Spleen (tissue), 11 donors: ENCODE results near the gene TGFBRAP1. TPM values are rescaled to one million over a fixed set of nuclear protein-coding genes. Genes with fewer than 3 reads are reported as not detected.

Source experiments
- DNase-seq: peaks from one replicate; pipeline ENCODE4 v3.0.0-alpha.2; 2020
- H3K27ac ChIP-seq, 8 donors: fragments of 200-600 bp; sonication (generic) in 7 of 8; 1 replicate in 4 of 8; 2 replicates in 4 of 8; pipeline versions ENCODE4 v1.5.0 to v1.8.0; 2016 to 2021; ENCODE audit warnings: inconsistent platforms in 4 of 8, mild to moderate bottlenecking in 4 of 8, moderate library complexity in 1 of 8
- H3K27me3 ChIP-seq, 7 donors: fragments of 200-600 bp; sonication (generic) in 6 of 7; replicated peaks in 1 of 7; 1 replicate in 4 of 7; 2 replicates in 3 of 7; pipeline versions ENCODE4 v1.5.0 to v1.8.0; 2016 to 2021; ENCODE audit warnings: inconsistent platforms in 3 of 7, mild to moderate bottlenecking in 1 of 7
- H3K36me3 ChIP-seq, 6 donors: fragments of 200-600 bp; sonication (generic) in 5 of 6; 1 replicate in 4 of 6; 2 replicates in 2 of 6; pipeline versions ENCODE4 v1.5.0 to v1.8.0; 2016 to 2021; ENCODE audit warnings: inconsistent platforms in 2 of 6
- H3K4me1 ChIP-seq, 6 donors: fragments of 200-600 bp; sonication (generic) in 5 of 6; 1 replicate in 3 of 6; 2 replicates in 3 of 6; pipeline versions ENCODE4 v1.5.0 to v1.8.0; 2016 to 2021; ENCODE audit warnings: inconsistent platforms in 3 of 6
- H3K4me3 ChIP-seq, 8 donors: fragments of 200-600 bp; sonication (generic) in 7 of 8; 1 replicate in 4 of 8; 2 replicates in 4 of 8; pipeline versions ENCODE4 v1.5.0 to v1.8.0; 2016 to 2021; ENCODE audit warnings: inconsistent platforms in 4 of 8, mild to moderate bottlenecking in 4 of 8, moderate library complexity in 2 of 8
- H3K9me3 ChIP-seq, 8 donors: fragments of 200-600 bp; sonication (generic) in 7 of 8; 1 replicate in 4 of 8; 2 replicates in 4 of 8; pipeline versions ENCODE4 v1.5.0 to v1.8.0; 2016 to 2021; ENCODE audit warnings: inconsistent platforms in 4 of 8
- CTCF ChIP-seq, 11 experiments: fragments of 200-600 bp in 7 of 11; fragments of 450-650 bp in 4 of 11; sonication (generic) in 4 of 11; IDR thresholded peaks in 8 of 11; conservative IDR thresholded peaks in 3 of 11; 1 replicate in 7 of 11; 2 replicates in 4 of 11; pipeline versions ENCODE4 v1.4.0 to v1.8.0; 2016 to 2021; ENCODE audit warnings: antibody characterized with exemption in 11 of 11, inconsistent platforms in 4 of 11, mild to moderate bottlenecking in 1 of 11
- POLR2A ChIP-seq, 3 donors: fragments of 450-650 bp; IDR thresholded peaks; one replicate each; pipeline ENCODE4 v1.5.1; 2017; ENCODE audit warnings: antibody characterized with exemption in 3 of 3, mild to moderate bottlenecking in 1 of 3
- POLR2AphosphoS5 ChIP-seq, 3 donors: sonication (generic); formaldehyde crosslinking; IDR thresholded peaks; one replicate each; pipeline ENCODE4 v1.5.1; 2017; ENCODE audit warnings: antibody characterized with exemption in 3 of 3
- WGBS, 5 donors: extraction: QIAGEN DNeasy Blood & Tissue Kit in 3 of 5; methylation state at CpG; one replicate each; pipeline versions ENCODE4 v1.1.5 to v1.1.7; 2013 to 2018; 5-methylcytosine and 5-hydroxymethylcytosine counted together
- intact Hi-C: fragments of 100-400 bp; cut with DNase I; formaldehyde crosslinking; loops from one replicate; pipeline ENCODE4 v1.15.0; 2023; ENCODE audit warnings: low total_unique reads
- polyA plus RNA-seq, 3 donors: library from polyadenylated mRNA; stranded (reverse); fragments of 200-250 nt; gene quantifications; one replicate each; pipeline ENCODE4 v1.2.1, GENCODE V29; 2013
- total RNA-seq, 7 donors: library from RNA; depleted of rRNA in 3 of 7; stranded (reverse); fragments of >200 nt in 3 of 7; fragmentation: NEBNext Ultra II Directional in 4 of 7; extraction: Animal tissue kit (Norgen Biotek cat#: 25700) in 4 of 7; gene quantifications; one replicate each; pipeline versions ENCODE4 v1.1.0 to v1.2.1, GENCODE V29; 2016 to 2021
- donor health status: healthy with polysubstance abuse.
- donor health status: DM: no; HTN: no; CAD: no; lungs with moderate emphysema.
- donor health status: DM: no; HTN: no; CAD: no.
- donor health status: Bipolar disorder and iron deficiency.
- donor health status: healthy.
- donor health status: DM: no; HTN: no; CAD: no.
- donor health status: DM: yes; HTN: yes; CAD: no.

Gene TGFBRAP1
- total and polyA plus RNA-seq, 10 donors: 4.6 to 32.7 (median 21.8) TPM

- no peak overlapping the region for H3K4me3 ChIP-seq
- no peak for DNase-seq
- 77 to 89% (median 88%) methylated on average over 4 of the region's 4 CpGs for WGBS, 5 donors
- TF ChIP-seq CTCF (IDR thresholded peaks at IDR 0.05 in 8 of 11, conservative IDR thresholded peaks at IDR 0.05 in 3 of 11): peak in 6 of 11 experiments; percentile 8 to 40 (median 20)
- TF ChIP-seq POLR2AphosphoS5 (IDR thresholded peaks at IDR 0.05): no peak
- H3K4me1 ChIP-seq: peaks cover 0 to 19% (median 0%) of the 10 kb centered on the region in 6 donors
- H3K9me3 ChIP-seq: no peaks in the 10 kb centered on the region
- H3K27ac ChIP-seq: no peak overlapping the region
- peaks cover 7 to 100% (median 86%) of the 10 kb centered on the region in 6 donors for H3K36me3 ChIP-seq
- intact Hi-C loops: no loop called here
- no peaks in the 10 kb centered on the region for H3K27me3 ChIP-seq
Measured at GRCh38 chr2:105344704-105345345, 15.3 kb upstream of the TGFBRAP1 start.

DNA sequence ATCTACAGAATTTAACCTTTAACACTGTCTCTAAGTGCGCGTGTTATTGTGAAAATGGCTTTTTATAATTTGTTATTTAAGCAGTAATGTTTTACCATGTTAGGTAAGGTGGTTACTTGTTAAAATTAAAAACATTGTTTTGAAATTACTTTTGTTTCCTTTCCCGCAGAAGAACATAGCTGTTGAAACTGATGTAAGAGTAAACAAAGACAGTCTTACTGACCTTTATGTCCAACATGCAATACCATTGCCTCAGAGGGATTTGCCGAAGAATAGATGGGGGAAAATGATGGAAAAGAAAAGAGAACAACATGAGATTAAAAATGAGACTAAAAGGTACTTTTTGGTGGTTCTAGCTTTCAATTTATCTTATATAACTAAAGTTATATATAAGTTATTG lies 9.9 kb upstream of the TGFBRAP1 start:
- no peak for DNase-seq
- no peak for TF ChIP-seq POLR2AphosphoS5 (IDR thresholded peaks at IDR 0.05)
- TF ChIP-seq CTCF (IDR thresholded peaks at IDR 0.05 in 8 of 11, conservative IDR thresholded peaks at IDR 0.05 in 3 of 11): no peak
- TF ChIP-seq POLR2A (IDR thresholded peaks at IDR 0.05): no peak
- 88 to 91% (median 89%) methylated on average over 4 of the region's 4 CpGs for WGBS, 5 donors
- no peak overlapping the region for H3K27ac ChIP-seq
- H3K27me3 ChIP-seq: no peaks in the 10 kb centered on the region
- intact Hi-C loops: no loop called here
- H3K4me3 ChIP-seq: no peak overlapping the region
- peaks cover 18 to 59% (median 29%) of the 10 kb centered on the region in 6 donors for H3K4me1 ChIP-seq
- H3K36me3 ChIP-seq: peaks cover 2 to 59% (median 43%) of the 10 kb centered on the region in 6 donors
- H3K9me3 ChIP-seq: no peaks in the 10 kb centered on the region

- intact Hi-C loops: no loop called here
- peak overlapping the region; percentile 90 to 97 (median 95) for H3K27ac ChIP-seq
- H3K9me3 ChIP-seq: no peaks in the 10 kb centered on the region
- H3K36me3 ChIP-seq: peaks cover 0 to 50% (median 33%) of the 10 kb centered on the region in 6 donors
- WGBS, 5 donors: 9 to 15% (median 11%) methylated on average over 5 of the region's 5 CpGs
- TF ChIP-seq POLR2AphosphoS5 (IDR thresholded peaks at IDR 0.05) (no peak), POLR2A (IDR thresholded peaks at IDR 0.05) (no peak), CTCF (IDR thresholded peaks at IDR 0.05 in 8 of 11, conservative IDR thresholded peaks at IDR 0.05 in 3 of 11) (no peak)
- no peaks in the 10 kb centered on the region for H3K27me3 ChIP-seq
- H3K4me3 ChIP-seq: peak overlapping the region; percentile 65 to 94 (median 78)
- DNase-seq: no peak
- H3K4me1 ChIP-seq: peaks cover 18 to 59% (median 29%) of the 10 kb centered on the region in 6 donors
Measured at GRCh38 chr2:105338020-105338385, 8.5 kb upstream of the TGFBRAP1 start.

GRCh38 chr2:105337122-105338019 lies 7.8 kb upstream of the TGFBRAP1 start, which contains the start of gene C2orf49:
TSS of gene C2orf49 (plus strand) at chr2:105337540. CDS start at chr2:105337588, 48 bp downstream.
- no peaks in the 10 kb centered on the region for H3K27me3 ChIP-seq
- TF ChIP-seq POLR2AphosphoS5 (IDR thresholded peaks at IDR 0.05) (peak; percentile 83 to 90 (median 87)), POLR2A (IDR thresholded peaks at IDR 0.05) (peak in 1 of 3 donors; percentile 31), CTCF (IDR thresholded peaks at IDR 0.05 in 8 of 11, conservative IDR thresholded peaks at IDR 0.05 in 3 of 11) (peak in 1 of 11 experiments; percentile 6)
- peaks cover 18 to 59% (median 29%) of the 10 kb centered on the region in 6 donors for H3K4me1 ChIP-seq
- peak; percentile 95 for DNase-seq
- 0 to 1% (median 0%) methylated on average over 49 to 58 of the region's 58 CpGs for WGBS, 5 donors
- H3K27ac ChIP-seq: peak within 1 kb of the TSS; percentile 90 to 97 (median 95)
- peaks cover 0 to 44% (median 27%) of the 10 kb centered on the region in 6 donors for H3K36me3 ChIP-seq
- H3K9me3 ChIP-seq: no peaks in the 10 kb centered on the region
- intact Hi-C loops: no loop called here
- peak within 1 kb of the TSS; percentile 65 to 94 (median 78) for H3K4me3 ChIP-seq
